ENCODE results near the gene RADX.
"Not testable (repeated sequence)": the region's sequence is repeated elsewhere in the genome, so short reads cannot be mapped to it uniquely, and the experiment has no call there.

RADX gene

GRCh38 chrX:106612393-106612763, 600 bp downstream of the RADX start:
- no peaks in the 10 kb centered on the region for H3K27me3 ChIP-seq (ENCODE audit: control insufficient read depth, insufficient read depth, low read length)
- no peak overlapping the region for H3K27ac ChIP-seq (ENCODE audit: low read length)
- H3K9me3 ChIP-seq (ENCODE audit: control insufficient read depth, insufficient read depth, low read length), result no peaks in the 10 kb centered on the region
- no CpG with 5 or more reads among the region's 8 CpGs for WGBS (ENCODE audit: insufficient coverage, insufficient read length)
- H3K36me3 ChIP-seq (ENCODE audit: control insufficient read depth, insufficient read depth, low read length), result no peaks in the 10 kb centered on the region
- DNase-seq (ENCODE audit: low read depth, low spot score), result no peak
- no peaks in the 10 kb centered on the region for H3K4me1 ChIP-seq (ENCODE audit: control insufficient read depth, insufficient read depth, low read length)
- peak overlapping the region; percentile 57; the same call in 1 of the 2 replicates for H3K4me3 ChIP-seq (ENCODE audit: low read length)

- Histone ChIP-seq H3K27me3 (ENCODE audit: control insufficient read depth, insufficient read depth, low read length) (no peaks in the 10 kb centered on the region), H3K4me1 (ENCODE audit: control insufficient read depth, insufficient read depth, low read length) (no peaks in the 10 kb centered on the region), H3K9me3 (ENCODE audit: control insufficient read depth, insufficient read depth, low read length) (no peaks in the 10 kb centered on the region), H3K27ac (ENCODE audit: low read length) (no peak overlapping the region), H3K4me3 (ENCODE audit: low read length) (no peak overlapping the region), H3K36me3 (ENCODE audit: control insufficient read depth, insufficient read depth, low read length) (no peaks in the 10 kb centered on the region)
- no CpG with 5 or more reads among the region's 4 CpGs for WGBS (ENCODE audit: insufficient coverage, insufficient read length)
- no peak for DNase-seq (ENCODE audit: low read depth, low spot score)
Observed at GRCh38 chrX:106613277-106613676, 1.5 kb downstream of the RADX start.

DNA sequence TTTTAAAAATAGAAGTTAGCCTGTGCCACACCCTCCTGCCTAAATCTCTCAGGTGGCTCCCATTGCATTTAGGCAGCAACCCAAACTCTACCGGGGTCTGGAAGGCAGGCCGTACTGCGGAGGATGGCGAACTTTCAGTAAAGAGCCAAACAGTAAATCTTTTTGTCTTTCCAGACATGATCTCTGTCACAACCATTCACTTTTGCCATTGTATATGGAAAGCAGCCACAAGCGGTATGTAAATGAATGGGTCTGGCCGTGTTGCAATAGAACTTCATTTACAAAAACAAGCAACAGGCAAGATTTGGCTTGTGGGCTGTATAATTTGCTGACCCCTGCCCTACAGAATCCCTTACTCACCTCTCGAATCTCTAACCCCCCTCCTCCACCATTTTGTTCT, 3.3 kb downstream of the RADX start:
- Histone ChIP-seq H3K4me1 (ENCODE audit: control insufficient read depth, insufficient read depth, low read length) (no peaks in the 10 kb centered on the region), H3K27ac (ENCODE audit: low read length) (no peak overlapping the region), H3K36me3 (ENCODE audit: control insufficient read depth, insufficient read depth, low read length) (no peaks in the 10 kb centered on the region), H3K9me3 (ENCODE audit: control insufficient read depth, insufficient read depth, low read length) (no peaks in the 10 kb centered on the region), H3K27me3 (ENCODE audit: control insufficient read depth, insufficient read depth, low read length) (no peaks in the 10 kb centered on the region), H3K4me3 (ENCODE audit: low read length) (no peak overlapping the region)
- WGBS (ENCODE audit: insufficient coverage, insufficient read length), result no CpG with 5 or more reads among the region's 7 CpGs
- DNase-seq (ENCODE audit: low read depth, low spot score), result no peak

GRCh38 chrX:106619797-106620196, 8.0 kb downstream of the RADX start:
- Histone ChIP-seq H3K4me3 (ENCODE audit: low read length) (no peak overlapping the region), H3K27me3 (ENCODE audit: control insufficient read depth, insufficient read depth, low read length) (no peaks in the 10 kb centered on the region), H3K9me3 (ENCODE audit: control insufficient read depth, insufficient read depth, low read length) (no peaks in the 10 kb centered on the region), H3K36me3 (ENCODE audit: control insufficient read depth, insufficient read depth, low read length) (no peaks in the 10 kb centered on the region), H3K27ac (ENCODE audit: low read length) (no peak overlapping the region), H3K4me1 (ENCODE audit: control insufficient read depth, insufficient read depth, low read length) (no peaks in the 10 kb centered on the region)
- no CpG with 5 or more reads among the region's 3 CpGs for WGBS (ENCODE audit: insufficient coverage, insufficient read length)
- DNase-seq (ENCODE audit: low read depth, low spot score), result no peak

DNA sequence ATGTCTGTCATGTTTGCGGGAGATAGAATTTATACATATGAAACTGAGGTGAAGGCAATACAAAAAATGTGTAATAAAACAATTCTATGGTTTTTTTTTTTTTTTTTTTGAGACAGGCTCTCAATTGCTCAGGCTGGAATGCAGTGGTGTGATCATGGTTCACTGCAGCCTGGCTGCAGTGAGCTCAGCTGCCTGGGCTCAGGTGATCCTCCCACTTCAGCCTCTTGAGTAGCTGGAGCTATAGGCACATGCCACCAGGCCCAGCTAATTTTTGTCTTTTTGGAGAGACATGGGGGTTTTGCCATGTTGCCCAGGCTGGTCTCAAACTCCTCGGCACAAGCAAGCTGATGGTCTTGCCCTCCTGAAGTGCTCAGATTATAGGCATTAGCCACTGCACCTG, 10.1 kb downstream of the RADX start:
- H3K4me1 ChIP-seq (ENCODE audit: control insufficient read depth, insufficient read depth, low read length), result no peaks in the 10 kb centered on the region
- no CpG with 5 or more reads among the region's 2 CpGs for WGBS (ENCODE audit: insufficient coverage, insufficient read length)
- H3K27me3 ChIP-seq (ENCODE audit: control insufficient read depth, insufficient read depth, low read length), result no peaks in the 10 kb centered on the region
- H3K27ac ChIP-seq (ENCODE audit: low read length), result no peak overlapping the region
- H3K9me3 ChIP-seq (ENCODE audit: control insufficient read depth, insufficient read depth, low read length), result no peaks in the 10 kb centered on the region
- H3K4me3 ChIP-seq (ENCODE audit: low read length), result no peak overlapping the region
- H3K36me3 ChIP-seq (ENCODE audit: control insufficient read depth, insufficient read depth, low read length), result no peaks in the 10 kb centered on the region
- no peak for DNase-seq (ENCODE audit: low read depth, low spot score)

DNA sequence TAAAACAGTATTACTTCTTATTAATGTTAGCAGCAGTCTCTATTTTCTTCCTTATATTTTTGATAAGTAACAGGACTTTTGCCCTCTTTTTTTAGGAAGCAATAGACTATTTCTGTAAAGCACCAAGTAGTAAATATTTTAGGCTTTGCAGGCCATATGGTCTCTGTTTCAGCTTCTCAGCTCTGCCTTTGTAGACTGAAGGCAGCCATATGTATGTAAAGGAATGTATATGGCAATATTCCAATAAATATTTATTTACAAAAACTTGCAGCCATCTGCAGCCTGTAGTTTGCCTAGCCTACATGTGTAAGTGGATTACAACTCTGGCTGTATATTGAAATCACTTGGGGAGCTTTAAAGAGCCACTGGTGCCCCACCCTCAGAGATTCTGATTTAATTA, 15.0 kb downstream of the RADX start:
- Histone ChIP-seq H3K4me1 (ENCODE audit: control insufficient read depth, insufficient read depth, low read length) (no peaks in the 10 kb centered on the region), H3K36me3 (ENCODE audit: control insufficient read depth, insufficient read depth, low read length) (no peaks in the 10 kb centered on the region), H3K4me3 (ENCODE audit: low read length) (no peak overlapping the region), H3K27ac (ENCODE audit: low read length) (no peak overlapping the region), H3K9me3 (ENCODE audit: control insufficient read depth, insufficient read depth, low read length) (no peaks in the 10 kb centered on the region), H3K27me3 (ENCODE audit: control insufficient read depth, insufficient read depth, low read length) (no peaks in the 10 kb centered on the region)
- DNase-seq (ENCODE audit: low read depth, low spot score), result no peak

DNA sequence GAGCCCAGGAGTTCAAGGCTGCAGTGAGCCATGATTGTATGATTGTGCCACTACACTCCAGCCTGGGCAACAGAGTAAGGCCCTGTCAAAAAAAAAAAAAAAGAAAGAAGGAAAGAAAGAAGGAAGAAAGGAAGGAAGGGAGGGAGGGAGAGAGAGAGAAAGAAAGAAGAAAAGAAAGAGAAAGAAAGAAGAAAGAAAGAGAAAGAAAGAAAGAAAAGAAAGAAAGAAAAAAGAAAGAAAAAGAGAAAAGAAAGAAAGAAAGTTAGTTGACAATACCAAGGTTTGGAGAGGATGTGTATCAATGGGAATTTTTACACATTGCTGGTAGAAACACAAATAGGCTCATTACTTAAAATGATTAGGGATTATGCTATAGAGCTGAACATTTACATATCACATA, 19.8 kb downstream of the RADX start:
- DNase-seq (ENCODE audit: low read depth, low spot score), result no peak
- Histone ChIP-seq H3K4me1 (ENCODE audit: control insufficient read depth, insufficient read depth, low read length) (no peaks in the 10 kb centered on the region), H3K4me3 (ENCODE audit: low read length) (no peak overlapping the region), H3K9me3 (ENCODE audit: control insufficient read depth, insufficient read depth, low read length) (no peaks in the 10 kb centered on the region), H3K27me3 (ENCODE audit: control insufficient read depth, insufficient read depth, low read length) (no peaks in the 10 kb centered on the region), H3K27ac (ENCODE audit: low read length) (no peak overlapping the region), H3K36me3 (ENCODE audit: control insufficient read depth, insufficient read depth, low read length) (no peaks in the 10 kb centered on the region)

DNA sequence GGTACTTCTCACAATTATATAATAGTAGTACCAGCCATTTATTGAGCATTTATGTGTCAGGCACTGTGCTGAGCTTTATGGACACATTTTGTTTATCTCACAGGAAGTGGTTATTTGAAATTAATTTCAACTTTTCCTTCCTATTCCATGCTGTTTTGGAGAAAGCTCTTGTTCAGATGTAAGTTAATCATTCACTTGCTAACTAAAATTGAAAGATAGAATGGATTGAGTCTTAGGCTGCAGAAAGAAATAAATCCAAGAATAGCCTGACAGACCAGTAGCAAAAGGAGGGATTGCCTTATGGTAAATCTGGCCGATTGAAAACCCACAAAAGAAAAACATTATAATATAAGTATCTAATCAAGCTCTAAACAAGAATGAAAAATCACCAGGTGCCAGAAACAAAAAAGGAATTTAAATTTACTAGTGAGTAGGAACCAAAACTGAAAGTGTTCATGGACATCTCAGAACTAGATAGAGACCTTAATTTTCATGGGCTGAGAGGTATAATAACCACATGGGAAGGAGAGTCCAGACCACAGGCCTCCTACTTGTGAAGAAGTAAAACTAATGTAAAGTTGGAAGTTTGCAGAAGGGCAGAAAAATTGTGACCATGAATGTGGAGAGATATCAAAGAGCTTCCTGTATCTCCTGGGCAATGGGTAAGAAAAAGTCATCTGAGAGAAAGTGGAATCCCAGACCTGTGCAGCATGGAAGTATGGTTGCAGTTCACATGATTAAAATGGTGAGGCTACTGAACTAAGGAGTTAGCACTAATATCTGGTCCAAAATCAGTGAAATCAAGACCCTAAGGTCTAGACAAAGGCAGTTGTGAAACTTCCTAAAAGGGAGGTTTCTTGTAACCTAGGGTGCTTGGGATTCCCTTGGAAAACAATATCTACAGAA, 38.0 kb downstream of the RADX start:
- Histone ChIP-seq H3K27ac (ENCODE audit: low read length) (no peak overlapping the region), H3K36me3 (ENCODE audit: control insufficient read depth, insufficient read depth, low read length) (no peaks in the 10 kb centered on the region), H3K9me3 (ENCODE audit: control insufficient read depth, insufficient read depth, low read length) (no peaks in the 10 kb centered on the region), H3K4me3 (ENCODE audit: low read length) (no peak overlapping the region), H3K27me3 (ENCODE audit: control insufficient read depth, insufficient read depth, low read length) (no peaks in the 10 kb centered on the region), H3K4me1 (ENCODE audit: control insufficient read depth, insufficient read depth, low read length) (no peaks in the 10 kb centered on the region)
- no peak for DNase-seq (ENCODE audit: low read depth, low spot score)
- WGBS (ENCODE audit: insufficient coverage, insufficient read length), result no CpG with 5 or more reads among the region's 1 CpG

DNA sequence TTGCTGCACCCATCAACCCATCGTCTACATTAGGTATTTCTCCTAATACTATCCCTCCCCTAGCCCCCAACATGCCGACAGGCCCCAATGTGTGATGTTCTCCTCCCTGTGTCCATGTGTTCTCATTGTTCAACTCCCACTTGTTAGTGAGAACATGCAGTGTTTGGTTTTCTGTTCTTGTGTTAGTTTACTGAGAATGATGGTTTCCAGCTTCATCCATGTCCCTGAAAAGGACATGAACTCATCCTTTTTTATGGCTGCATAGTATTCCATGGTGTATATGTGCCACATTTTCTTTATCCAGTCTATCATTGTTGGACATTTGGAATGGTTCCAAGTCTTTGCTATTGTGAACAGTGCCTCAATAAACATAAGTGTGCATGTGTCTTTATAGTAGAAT, 41.8 kb downstream of the RADX start:
- H3K36me3 ChIP-seq (ENCODE audit: control insufficient read depth, insufficient read depth, low read length); H3K27ac ChIP-seq (ENCODE audit: low read length); H3K9me3 ChIP-seq (ENCODE audit: control insufficient read depth, insufficient read depth, low read length); H3K27me3 ChIP-seq (ENCODE audit: control insufficient read depth, insufficient read depth, low read length); H3K4me1 ChIP-seq (ENCODE audit: control insufficient read depth, insufficient read depth, low read length); H3K4me3 ChIP-seq (ENCODE audit: low read length); DNase-seq (ENCODE audit: low read depth, low spot score): not testable (repeated sequence)
- no CpG with 5 or more reads among the region's 2 CpGs for WGBS (ENCODE audit: insufficient coverage, insufficient read length)

DNA sequence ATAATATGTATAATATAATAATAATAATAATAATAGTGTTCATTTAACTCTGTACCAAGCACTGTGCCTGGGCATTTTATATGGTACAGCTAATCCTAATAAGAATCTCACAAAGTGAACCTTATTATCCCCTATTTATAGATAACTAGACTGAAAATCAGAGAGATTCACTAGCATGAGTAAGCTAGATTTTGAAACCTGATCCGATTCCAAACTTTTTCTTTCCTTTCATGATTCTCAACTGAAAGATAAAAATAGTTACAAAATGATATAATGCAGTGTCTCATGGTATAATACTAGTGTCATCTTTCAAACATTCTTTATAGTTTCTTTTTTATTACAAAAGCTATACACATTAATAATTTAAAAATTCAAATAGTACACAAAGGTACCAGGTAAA, 58.9 kb downstream of the RADX start:
- Histone ChIP-seq H3K36me3 (ENCODE audit: control insufficient read depth, insufficient read depth, low read length) (no peaks in the 10 kb centered on the region), H3K27ac (ENCODE audit: low read length) (no peak overlapping the region), H3K27me3 (ENCODE audit: control insufficient read depth, insufficient read depth, low read length) (no peaks in the 10 kb centered on the region), H3K4me3 (ENCODE audit: low read length) (no peak overlapping the region), H3K4me1 (ENCODE audit: control insufficient read depth, insufficient read depth, low read length) (no peaks in the 10 kb centered on the region), H3K9me3 (ENCODE audit: control insufficient read depth, insufficient read depth, low read length) (no peaks in the 10 kb centered on the region)
- no CpG with 5 or more reads among the region's 1 CpG for WGBS (ENCODE audit: insufficient coverage, insufficient read length)
- DNase-seq (ENCODE audit: low read depth, low spot score), result no peak

DNA sequence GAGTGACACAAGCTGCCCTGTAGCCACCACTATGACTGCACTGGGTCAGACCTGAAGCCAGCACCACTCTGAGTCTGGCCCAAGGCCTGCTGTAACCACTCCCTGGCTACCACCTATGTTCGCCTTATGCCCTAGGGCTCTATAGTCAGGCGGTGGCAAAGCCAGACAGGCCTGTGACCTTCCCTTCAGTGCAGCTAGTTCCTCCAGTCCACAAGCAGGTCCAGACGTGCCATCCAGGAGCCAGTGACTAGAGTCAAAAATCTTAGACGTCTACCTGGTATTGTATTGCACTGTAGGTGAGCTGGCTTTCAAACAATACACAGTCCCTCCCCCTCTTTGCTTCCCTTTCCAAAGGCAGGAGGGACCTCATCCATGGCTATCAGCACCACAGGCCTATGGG, 60.7 kb downstream of the RADX start:
- no CpG with 5 or more reads among the region's 4 CpGs for WGBS (ENCODE audit: insufficient coverage, insufficient read length)
- H3K36me3 ChIP-seq (ENCODE audit: control insufficient read depth, insufficient read depth, low read length), result no peaks in the 10 kb centered on the region
- no peak overlapping the region for H3K27ac ChIP-seq (ENCODE audit: low read length)
- H3K4me3 ChIP-seq (ENCODE audit: low read length), result no peak overlapping the region
- no peaks in the 10 kb centered on the region for H3K9me3 ChIP-seq (ENCODE audit: control insufficient read depth, insufficient read depth, low read length)
- no peaks in the 10 kb centered on the region for H3K4me1 ChIP-seq (ENCODE audit: control insufficient read depth, insufficient read depth, low read length)
- DNase-seq (ENCODE audit: low read depth, low spot score), result no peak
- no peaks in the 10 kb centered on the region for H3K27me3 ChIP-seq (ENCODE audit: control insufficient read depth, insufficient read depth, low read length)

Measured in iPS DF 6.9 (cell line).